PFSK-1 (cell line): Measurements from ENCODE around the gene ZNF180.

ENCODE experiments used
- FOXP2 ChIP-seq: optimal IDR thresholded peaks from 2 replicates; pipeline ENCODE3; 2011; ENCODE audit warnings: borderline replicate concordance, control low read depth, inconsistent platforms; ENCODE audit not compliant: insufficient read depth; ENCODE audit errors: extremely low read length, extremely low read depth
- POLR2AphosphoS5 ChIP-seq: IDR thresholded peaks from 2 replicates; pipeline ENCODE4 v1.6.1; 2012; ENCODE audit warnings: low read depth, mild to moderate bottlenecking, control low read depth, low read length, moderate library complexity
- SIN3A ChIP-seq: IDR thresholded peaks from 2 replicates; pipeline ENCODE4 v1.6.1; 2012; ENCODE audit warnings: mild to moderate bottlenecking, low read length, moderate library complexity, borderline replicate concordance; ENCODE audit not compliant: insufficient read depth
- TAF1 ChIP-seq: IDR thresholded peaks from 2 replicates; pipeline ENCODE4 v1.6.1; 2012; ENCODE audit warnings: low read length, control low read depth, borderline replicate concordance; ENCODE audit not compliant: insufficient read depth
- TF ChIP-seq, protein P1 (sequence below), 2 experiments: IDR thresholded peaks; 2 replicates each; pipeline versions ENCODE4 v1.6.1 to v1.8.0; 2011 to 2012; ENCODE audit warnings: low read depth in 2 of 2, low read length in 2 of 2, control low read depth in 1 of 2, inconsistent platforms in 1 of 2, mild to moderate bottlenecking in 1 of 2, moderate library complexity in 1 of 2; ENCODE audit not compliant: insufficient read depth in 1 of 2

ZNF180 gene

DNA sequence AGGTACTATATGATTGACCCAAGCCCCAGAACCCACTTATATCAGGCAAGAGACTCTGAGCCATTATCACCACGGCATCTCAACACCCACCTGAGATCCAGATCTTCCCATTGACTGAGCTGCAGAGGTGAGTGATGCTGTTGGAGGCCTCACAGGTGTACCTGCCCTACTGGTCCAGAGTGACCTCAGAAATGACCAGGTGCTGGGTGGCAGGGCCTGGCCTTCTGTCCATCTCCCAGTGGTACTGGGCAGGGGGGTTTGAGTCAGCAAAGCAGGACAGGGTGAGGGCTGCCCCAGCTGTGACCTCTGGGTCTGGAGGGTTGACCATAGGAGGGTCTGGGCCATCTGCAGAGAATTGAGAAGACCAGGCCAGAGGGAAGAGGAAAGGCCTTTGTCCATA is 42.3 kb upstream of the ZNF180 start:
- TF ChIP-seq, protein P1, sequence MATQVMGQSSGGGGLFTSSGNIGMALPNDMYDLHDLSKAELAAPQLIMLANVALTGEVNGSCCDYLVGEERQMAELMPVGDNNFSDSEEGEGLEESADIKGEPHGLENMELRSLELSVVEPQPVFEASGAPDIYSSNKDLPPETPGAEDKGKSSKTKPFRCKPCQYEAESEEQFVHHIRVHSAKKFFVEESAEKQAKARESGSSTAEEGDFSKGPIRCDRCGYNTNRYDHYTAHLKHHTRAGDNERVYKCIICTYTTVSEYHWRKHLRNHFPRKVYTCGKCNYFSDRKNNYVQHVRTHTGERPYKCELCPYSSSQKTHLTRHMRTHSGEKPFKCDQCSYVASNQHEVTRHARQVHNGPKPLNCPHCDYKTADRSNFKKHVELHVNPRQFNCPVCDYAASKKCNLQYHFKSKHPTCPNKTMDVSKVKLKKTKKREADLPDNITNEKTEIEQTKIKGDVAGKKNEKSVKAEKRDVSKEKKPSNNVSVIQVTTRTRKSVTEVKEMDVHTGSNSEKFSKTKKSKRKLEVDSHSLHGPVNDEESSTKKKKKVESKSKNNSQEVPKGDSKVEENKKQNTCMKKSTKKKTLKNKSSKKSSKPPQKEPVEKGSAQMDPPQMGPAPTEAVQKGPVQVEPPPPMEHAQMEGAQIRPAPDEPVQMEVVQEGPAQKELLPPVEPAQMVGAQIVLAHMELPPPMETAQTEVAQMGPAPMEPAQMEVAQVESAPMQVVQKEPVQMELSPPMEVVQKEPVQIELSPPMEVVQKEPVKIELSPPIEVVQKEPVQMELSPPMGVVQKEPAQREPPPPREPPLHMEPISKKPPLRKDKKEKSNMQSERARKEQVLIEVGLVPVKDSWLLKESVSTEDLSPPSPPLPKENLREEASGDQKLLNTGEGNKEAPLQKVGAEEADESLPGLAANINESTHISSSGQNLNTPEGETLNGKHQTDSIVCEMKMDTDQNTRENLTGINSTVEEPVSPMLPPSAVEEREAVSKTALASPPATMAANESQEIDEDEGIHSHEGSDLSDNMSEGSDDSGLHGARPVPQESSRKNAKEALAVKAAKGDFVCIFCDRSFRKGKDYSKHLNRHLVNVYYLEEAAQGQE (IDR thresholded peaks at IDR 0.05; ENCODE audit: insufficient read depth in 1 of 2, low read depth in 2 of 2, low read length in 2 of 2), result no peak
- TF ChIP-seq TAF1, result no peak
- no peak for TF ChIP-seq FOXP2
- TF ChIP-seq POLR2AphosphoS5, result no peak

DNA sequence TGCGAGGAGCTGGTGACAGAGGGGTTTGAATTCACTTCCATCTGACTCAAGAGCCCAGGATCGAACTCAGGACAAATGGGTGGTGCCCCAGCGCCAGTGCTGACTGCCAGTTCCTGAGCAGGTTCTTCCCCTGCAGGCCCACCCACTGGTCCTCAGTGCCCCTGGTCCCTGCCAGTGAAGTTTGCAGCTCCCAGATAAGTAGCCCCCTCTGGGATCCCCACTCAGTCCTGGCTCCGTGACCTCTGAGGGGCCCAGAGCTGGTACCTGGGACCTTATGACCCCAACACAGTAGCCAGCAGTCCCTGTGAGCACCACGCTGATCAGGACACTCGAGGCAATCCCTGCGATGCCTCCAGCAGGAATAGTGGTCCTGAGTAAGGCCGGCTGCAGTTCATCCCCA is 40.4 kb upstream of the ZNF180 start:
- TF ChIP-seq SIN3A (no peak), TAF1 (no peak), POLR2AphosphoS5 (no peak), FOXP2 (no peak)
- TF ChIP-seq, protein P1 (IDR thresholded peaks at IDR 0.05; ENCODE audit: insufficient read depth in 1 of 2, low read depth in 2 of 2, low read length in 2 of 2), result no peak

DNA sequence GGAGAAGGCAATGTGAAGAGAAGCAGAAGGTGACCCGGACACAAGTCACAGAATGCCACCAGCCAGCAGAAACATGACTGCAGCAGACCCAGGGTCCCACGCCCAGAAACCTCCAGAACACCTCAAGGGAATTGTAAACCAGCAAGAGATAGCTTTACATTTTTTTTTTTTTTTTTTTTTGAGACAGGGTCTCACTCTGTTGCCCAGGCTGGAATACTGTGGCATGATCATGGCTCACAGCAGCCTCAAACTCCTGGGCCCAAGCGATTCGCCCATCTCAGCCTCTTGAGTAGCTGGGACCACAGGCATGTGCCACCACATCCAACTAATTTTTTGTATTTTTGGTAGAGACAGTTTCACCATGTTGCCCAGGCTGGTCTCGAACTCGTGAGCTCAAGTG is 39.7 kb upstream of the ZNF180 start:
- TF ChIP-seq POLR2AphosphoS5 (no peak), SIN3A (no peak), TAF1 (no peak)

DNA sequence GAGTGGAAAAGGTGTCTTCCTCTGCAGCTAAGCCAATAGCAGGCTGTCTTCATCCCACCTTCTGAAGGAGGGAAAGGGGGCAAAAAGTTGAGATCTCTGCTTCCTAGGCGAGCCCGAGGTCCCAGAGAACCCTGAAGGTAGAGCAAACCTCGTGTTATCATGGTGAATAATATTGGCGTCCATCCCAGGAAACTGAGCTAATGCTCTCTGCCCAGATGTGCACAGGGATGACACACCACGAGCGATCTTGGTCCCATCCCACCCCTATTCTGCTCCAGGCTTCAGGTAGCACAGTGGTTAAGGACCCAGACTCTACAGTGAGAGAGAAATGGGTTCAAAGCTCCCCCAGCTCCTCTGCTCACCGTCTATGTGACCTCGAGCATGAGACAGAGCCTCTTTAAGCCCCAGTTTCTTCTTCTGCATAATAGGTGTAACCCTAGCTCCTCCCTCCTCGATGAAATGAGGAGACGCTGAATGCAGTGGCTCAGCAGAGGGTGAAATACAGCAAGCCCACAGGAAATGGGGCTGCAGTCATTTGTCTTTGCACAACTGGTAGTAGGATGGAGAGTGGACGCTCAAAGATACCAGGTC is 39.0 kb upstream of the ZNF180 start:
- TF ChIP-seq SIN3A (no peak), TAF1 (no peak), FOXP2 (no peak), POLR2AphosphoS5 (no peak)
- TF ChIP-seq, protein P1 (IDR thresholded peaks at IDR 0.05; ENCODE audit: insufficient read depth in 1 of 2, low read depth in 2 of 2, low read length in 2 of 2), result no peak

DNA sequence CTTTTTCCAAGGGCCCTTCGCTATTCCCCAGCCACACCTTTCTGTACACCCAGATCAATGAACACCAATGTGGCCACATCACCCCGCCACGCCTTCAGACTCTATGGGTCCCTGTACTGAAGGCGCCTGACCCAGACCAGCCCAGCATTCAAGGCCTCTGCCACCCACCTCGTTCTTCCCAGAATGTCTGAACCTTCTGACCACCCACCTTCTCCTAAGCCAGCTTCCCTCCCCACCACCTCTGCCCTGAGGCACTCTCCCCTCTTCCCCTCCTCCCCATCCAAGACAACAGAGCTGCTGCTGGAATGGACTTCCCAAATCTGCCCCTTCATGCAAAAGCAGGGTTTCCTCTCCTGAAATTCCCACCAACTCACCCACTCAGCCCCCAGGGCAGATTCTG is 32.5 kb upstream of the ZNF180 start:
- TF ChIP-seq, protein P1 (IDR thresholded peaks at IDR 0.05; ENCODE audit: insufficient read depth in 1 of 2, low read depth in 2 of 2, low read length in 2 of 2), result no peak
